Effector CD8-positive, alpha-beta T cell (primary cell): ENCODE results near the gene RBM33.
"Not testable (repeated sequence)": the region's sequence is repeated elsewhere in the genome, so short reads cannot be mapped to it uniquely, and the experiment has no call there.

ENCODE experiments used
- DNase-seq: peaks from one replicate; lab custom pipeline; 2025; lab: John Stamatoyannopoulos, UW

Gene RBM33

GRCh38 chr7:155660758-155661093 is 16.3 kb downstream of the RBM33 start:
- no peak for DNase-seq

GRCh38 chr7:155662343-155663043 is 18.0 kb downstream of the RBM33 start:
- DNase-seq, result no peak

GRCh38 chr7:155663937-155664336 is 19.5 kb downstream of the RBM33 start:
- no peak for DNase-seq

GRCh38 chr7:155665079-155665956 is 20.9 kb downstream of the RBM33 start:
- DNase-seq, result no peak

GRCh38 chr7:155665957-155666287 is 21.5 kb downstream of the RBM33 start:
- no peak for DNase-seq

- no peak for DNase-seq
Observed at GRCh38 chr7:155667241-155667829, 22.9 kb downstream of the RBM33 start.

GRCh38 chr7:155669717-155670505 is 25.4 kb downstream of the RBM33 start:
- DNase-seq, result no peak

- no peak for DNase-seq
Observed at GRCh38 chr7:155670521-155670920, 26.1 kb downstream of the RBM33 start.

GRCh38 chr7:155674556-155674955 is 30.1 kb downstream of the RBM33 start:
- no peak for DNase-seq

- no peak for DNase-seq
Observed at GRCh38 chr7:155676052-155676451, 31.6 kb downstream of the RBM33 start.

- no peak for DNase-seq
Observed at GRCh38 chr7:155677688-155678087, 33.2 kb downstream of the RBM33 start.

- no peak for DNase-seq
Observed at GRCh38 chr7:155680124-155680523, 35.7 kb downstream of the RBM33 start.

GRCh38 chr7:155680864-155681263 is 36.4 kb downstream of the RBM33 start:
- DNase-seq, result no peak

GRCh38 chr7:155681663-155682062 is 37.2 kb downstream of the RBM33 start:
- DNase-seq, result no peak

- DNase-seq, result no peak
Observed at GRCh38 chr7:155682484-155682883, 38.0 kb downstream of the RBM33 start.

GRCh38 chr7:155683098-155683497 is 38.6 kb downstream of the RBM33 start:
- DNase-seq, result no peak

- DNase-seq, result no peak
Observed at GRCh38 chr7:155683714-155684113, 39.3 kb downstream of the RBM33 start.

GRCh38 chr7:155684543-155684942 is 40.1 kb downstream of the RBM33 start:
- DNase-seq, result no peak

GRCh38 chr7:155685070-155685790 is 40.8 kb downstream of the RBM33 start:
- DNase-seq, result no peak

GRCh38 chr7:155685791-155686160 is 41.3 kb downstream of the RBM33 start:
- DNase-seq, result no peak

- not testable (repeated sequence) for DNase-seq
Observed at GRCh38 chr7:155686620-155687324, 42.3 kb downstream of the RBM33 start.
